ENCODE results near the gene PLCXD1.
"Not testable (repeated sequence)": the region's sequence is repeated elsewhere in the genome, so short reads cannot be mapped to it uniquely, and the experiment has no call there.

Gene PLCXD1

GRCh38 chrX:337331-337831 lies 56.2 kb downstream of the PLCXD1 start:
- DNase-seq = no peak

GRCh38 chrX:338281-338835 lies 57.2 kb downstream of the PLCXD1 start:
- no peak for DNase-seq

GRCh38 chrX:338836-339400 lies 57.7 kb downstream of the PLCXD1 start:
- no peak for DNase-seq

- no peak for DNase-seq
These were observed 58.9 kb downstream of the PLCXD1 start for GRCh38 chrX:340121-340520.

GRCh38 chrX:340641-341423 lies 59.7 kb downstream of the PLCXD1 start:
- DNase-seq = no peak

GRCh38 chrX:341541-342101 lies 60.4 kb downstream of the PLCXD1 start:
- DNase-seq = no peak

- no peak for DNase-seq
These were observed 63.3 kb downstream of the PLCXD1 start for GRCh38 chrX:344371-344901.

GRCh38 chrX:345020-345925 lies 64.1 kb downstream of the PLCXD1 start:
- DNase-seq = no peak

GRCh38 chrX:346034-346813 lies 65.0 kb downstream of the PLCXD1 start:
- DNase-seq = no peak

- no peak for DNase-seq
These were observed 66.4 kb downstream of the PLCXD1 start for GRCh38 chrX:347351-348117.

- DNase-seq = no peak
These were observed 67.4 kb downstream of the PLCXD1 start for GRCh38 chrX:348461-349117.

- no peak for DNase-seq
These were observed 68.0 kb downstream of the PLCXD1 start for GRCh38 chrX:349196-349595.

GRCh38 chrX:349702-350101 lies 68.5 kb downstream of the PLCXD1 start:
- DNase-seq = no peak

GRCh38 chrX:350148-350533 lies 69.0 kb downstream of the PLCXD1 start:
- DNase-seq = no peak

GRCh38 chrX:350534-351323 lies 69.5 kb downstream of the PLCXD1 start:
- no peak for DNase-seq

- not testable (repeated sequence) for DNase-seq
These were observed 70.1 kb downstream of the PLCXD1 start for GRCh38 chrX:351324-351641.

GRCh38 chrX:351736-352135 lies 70.6 kb downstream of the PLCXD1 start:
- DNase-seq = no peak

GRCh38 chrX:352181-352580 lies 71.0 kb downstream of the PLCXD1 start:
- DNase-seq = no peak

- no peak for DNase-seq
These were observed 71.6 kb downstream of the PLCXD1 start for GRCh38 chrX:352582-353314.
